AG04449 (cell line): ENCODE data around the gene SMIM7.
A peak's percentile ranks its signal among the peaks of the same experiment; 100 is the strongest.

Source experiments
- CTCF ChIA-PET: fragments of 350-600 bp; formaldehyde crosslinking; extraction: SDS; loops from one replicate; lab custom pipeline; 2021; ENCODE audit warnings: antibody characterized with exemption; lab: Yijun Ruan, JAX
- POLR2A ChIA-PET: fragments of 400-600, 350-600 bp; formaldehyde crosslinking; extraction: SDS; loops from one replicate; lab custom pipeline; 2020; ENCODE audit warnings: antibody characterized with exemption, inconsistent platforms; lab: Yijun Ruan, JAX
- DNase-seq: peaks from one replicate; pipeline ENCODE4 v3.0.0-alpha.2; 2010; ENCODE audit warnings: low read depth, low spot score
- H3K4me3 ChIP-seq: 2 replicates; pipeline ENCODE4 v1.5.1; 2011; ENCODE audit warnings: low read depth, mild to moderate bottlenecking, control low read depth, low read length
- TF ChIP-seq, protein P1 (sequence below): IDR thresholded peaks from one replicate; pipeline ENCODE4 v1.5.1; 2011; ENCODE audit warnings: mild to moderate bottlenecking, moderate library complexity, low read length, control low read depth, inconsistent platforms; ENCODE audit not compliant: insufficient read depth; ENCODE audit errors: missing control alignments

The SMIM7 gene

DNA sequence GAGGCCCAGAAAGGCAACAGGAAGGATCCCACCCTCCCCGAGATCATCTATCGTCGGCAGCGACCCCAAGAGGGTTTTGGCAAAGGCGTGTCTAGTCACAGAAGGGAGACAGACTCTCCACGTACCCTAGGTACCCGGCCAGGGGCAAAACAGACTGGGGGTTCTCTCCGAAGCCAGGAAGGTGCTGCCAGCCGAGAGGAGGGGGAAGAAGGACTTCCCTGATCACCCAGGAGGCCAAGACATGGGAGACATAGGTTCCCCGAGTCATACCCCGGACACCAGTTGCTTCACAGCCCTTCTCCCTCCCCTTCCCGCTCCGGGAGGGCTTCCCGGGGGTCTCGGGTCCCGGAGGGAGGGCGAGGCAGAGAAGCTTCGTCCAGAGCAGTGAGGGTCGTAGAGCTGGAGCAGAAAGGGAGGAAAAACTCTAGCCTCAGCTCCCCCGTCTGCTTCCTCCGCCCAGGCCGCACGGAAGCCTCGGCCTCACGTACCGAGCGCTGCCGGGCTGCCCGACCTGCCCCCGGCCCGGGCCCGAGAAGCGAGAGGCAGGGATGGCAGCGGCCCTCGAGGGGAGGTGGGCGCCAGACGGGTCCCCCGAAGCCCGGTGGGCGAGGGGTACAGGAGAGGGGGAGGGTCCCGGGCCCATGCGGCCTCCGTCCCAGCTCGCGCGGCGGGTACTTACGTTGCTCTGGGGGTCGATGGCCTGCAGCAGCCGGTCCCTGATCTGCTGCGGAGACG, 32.6 kb downstream of the SMIM7 start:
- DNase-seq, result no peak
- ChIA-PET CTCF (interaction anchor here (1.2 kb wide), 1 partner anchor 19 kb away, joined by 3 read pairs; no protein-coding TSS in a partner anchor), POLR2A (interaction anchor here (0.8 to 1.6 kb wide), 5 partner anchors 9 to 43 kb away, joined by 3 to 10 read pairs (median 4); partner anchors contain the start of gene SMIM7)
- H3K4me3 ChIP-seq, result peak overlapping the region; percentile 88
- TF ChIP-seq, protein P1, sequence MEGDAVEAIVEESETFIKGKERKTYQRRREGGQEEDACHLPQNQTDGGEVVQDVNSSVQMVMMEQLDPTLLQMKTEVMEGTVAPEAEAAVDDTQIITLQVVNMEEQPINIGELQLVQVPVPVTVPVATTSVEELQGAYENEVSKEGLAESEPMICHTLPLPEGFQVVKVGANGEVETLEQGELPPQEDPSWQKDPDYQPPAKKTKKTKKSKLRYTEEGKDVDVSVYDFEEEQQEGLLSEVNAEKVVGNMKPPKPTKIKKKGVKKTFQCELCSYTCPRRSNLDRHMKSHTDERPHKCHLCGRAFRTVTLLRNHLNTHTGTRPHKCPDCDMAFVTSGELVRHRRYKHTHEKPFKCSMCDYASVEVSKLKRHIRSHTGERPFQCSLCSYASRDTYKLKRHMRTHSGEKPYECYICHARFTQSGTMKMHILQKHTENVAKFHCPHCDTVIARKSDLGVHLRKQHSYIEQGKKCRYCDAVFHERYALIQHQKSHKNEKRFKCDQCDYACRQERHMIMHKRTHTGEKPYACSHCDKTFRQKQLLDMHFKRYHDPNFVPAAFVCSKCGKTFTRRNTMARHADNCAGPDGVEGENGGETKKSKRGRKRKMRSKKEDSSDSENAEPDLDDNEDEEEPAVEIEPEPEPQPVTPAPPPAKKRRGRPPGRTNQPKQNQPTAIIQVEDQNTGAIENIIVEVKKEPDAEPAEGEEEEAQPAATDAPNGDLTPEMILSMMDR, result no peak

- TF ChIP-seq, protein P1, result no peak
- H3K4me3 ChIP-seq, result peak overlapping the region; percentile 88
- ChIA-PET CTCF (interaction anchor here (1.2 kb wide), 1 partner anchor 20 kb away, joined by 3 read pairs; no protein-coding TSS in a partner anchor), POLR2A (no interaction called here)
- no peak for DNase-seq
These were observed 33.1 kb downstream of the SMIM7 start for GRCh38 chr19:16626796-16627192.

DNA sequence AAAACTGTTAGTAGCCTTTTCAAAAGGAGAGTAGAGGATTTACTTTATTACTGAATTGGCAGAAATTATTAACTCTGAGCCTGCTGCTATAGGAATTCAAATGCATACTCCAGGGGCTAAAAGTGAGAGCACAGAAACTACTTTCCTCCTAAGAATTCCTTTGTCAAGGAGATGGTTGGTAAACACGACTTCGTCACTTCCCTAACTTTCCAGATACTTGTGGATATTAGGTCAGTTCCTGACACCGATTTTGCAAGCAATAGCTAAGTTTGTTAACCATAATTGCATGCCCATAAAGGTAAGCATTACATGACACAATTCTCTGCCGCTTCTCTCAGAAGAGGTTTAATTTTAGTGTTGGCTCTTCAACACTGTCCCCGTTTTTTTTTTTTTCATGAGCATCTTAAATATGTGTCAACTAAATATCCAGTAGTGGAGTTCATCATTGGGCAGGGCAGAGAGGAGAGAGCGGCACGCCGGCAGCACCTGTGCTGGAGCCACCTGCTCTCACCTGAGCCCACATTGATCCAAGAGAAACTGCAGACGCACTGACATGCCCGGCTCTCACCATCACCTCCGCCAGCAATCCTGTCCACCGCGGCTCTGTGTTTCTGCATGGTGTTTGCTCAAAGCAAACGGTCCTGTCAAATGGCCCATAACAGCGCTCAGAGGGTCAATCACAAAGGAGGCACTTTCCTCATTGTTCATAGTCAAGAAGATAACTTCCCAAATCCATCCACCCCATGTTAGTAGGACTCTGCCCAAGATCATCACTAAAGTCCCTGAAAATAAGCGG, 34.6 kb downstream of the SMIM7 start:
- CTCF ChIA-PET, result interaction anchor here (1.0 to 1.5 kb wide), 2 partner anchors 9 to 11 kb away, joined by 3 read pairs; no protein-coding TSS in a partner anchor
- DNase-seq, result no peak
- H3K4me3 ChIP-seq, result no peak overlapping the region
- TF ChIP-seq, protein P1, result no peak
- POLR2A ChIA-PET, result no interaction called here

GRCh38 chr19:16624236-16624635, 35.7 kb downstream of the SMIM7 start:
- ChIA-PET POLR2A (no interaction called here), CTCF (interaction anchor here (1.5 kb wide), 1 partner anchor 10 kb away, joined by 3 read pairs; no protein-coding TSS in a partner anchor)
- H3K4me3 ChIP-seq, result no peak overlapping the region
- DNase-seq, result no peak
- TF ChIP-seq, protein P1, result no peak

- no peak overlapping the region for H3K4me3 ChIP-seq
- DNase-seq, result no peak
- ChIA-PET POLR2A (no interaction called here), CTCF (interaction anchor here (1.5 kb wide), 1 partner anchor 9 kb away, joined by 3 read pairs; no protein-coding TSS in a partner anchor)
- TF ChIP-seq, protein P1, result no peak
These were observed 36.4 kb downstream of the SMIM7 start for GRCh38 chr19:16623576-16623975.

DNA sequence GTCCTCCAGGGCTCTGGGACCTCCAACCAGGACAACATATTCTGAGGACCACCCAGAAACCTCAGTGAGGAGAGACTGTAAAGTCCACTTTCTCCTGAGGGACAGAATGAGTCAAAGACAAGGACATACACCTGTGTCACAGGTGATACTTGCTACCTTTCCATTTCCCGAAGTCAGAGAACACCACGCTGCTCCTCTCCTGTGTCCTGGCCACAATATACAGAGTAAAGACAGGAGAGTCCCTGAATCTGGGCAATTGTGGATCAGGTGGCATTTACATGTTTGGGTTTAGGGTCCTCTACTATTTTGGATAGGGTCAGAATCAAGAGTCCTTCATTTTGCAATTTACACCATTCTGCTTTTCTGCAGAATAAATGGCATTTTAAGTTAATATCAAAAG, 36.9 kb downstream of the SMIM7 start:
- ChIA-PET POLR2A (interaction anchor here (1.2 kb wide), 1 partner anchor 50 kb away, joined by 4 read pairs; no protein-coding TSS in a partner anchor), CTCF (no interaction called here)
- H3K4me3 ChIP-seq, result no peak overlapping the region
- TF ChIP-seq, protein P1, result no peak
- DNase-seq, result no peak
